ENCODE measurements around the gene TEX53.

GRCh38 chr9:114631166-114631565 lies 26.4 kb downstream of the TEX53 start:
- no peak for TF ChIP-seq POLR2A (IDR thresholded peaks at IDR 0.05; ENCODE audit: low read depth, low read length)
- TF ChIP-seq POLR2AphosphoS5 (IDR thresholded peaks at IDR 0.05; ENCODE audit: low read depth, low read length), result no peak

Measured in GM12892 (cell line).